ENCODE data around the gene HAGH.

DNA sequence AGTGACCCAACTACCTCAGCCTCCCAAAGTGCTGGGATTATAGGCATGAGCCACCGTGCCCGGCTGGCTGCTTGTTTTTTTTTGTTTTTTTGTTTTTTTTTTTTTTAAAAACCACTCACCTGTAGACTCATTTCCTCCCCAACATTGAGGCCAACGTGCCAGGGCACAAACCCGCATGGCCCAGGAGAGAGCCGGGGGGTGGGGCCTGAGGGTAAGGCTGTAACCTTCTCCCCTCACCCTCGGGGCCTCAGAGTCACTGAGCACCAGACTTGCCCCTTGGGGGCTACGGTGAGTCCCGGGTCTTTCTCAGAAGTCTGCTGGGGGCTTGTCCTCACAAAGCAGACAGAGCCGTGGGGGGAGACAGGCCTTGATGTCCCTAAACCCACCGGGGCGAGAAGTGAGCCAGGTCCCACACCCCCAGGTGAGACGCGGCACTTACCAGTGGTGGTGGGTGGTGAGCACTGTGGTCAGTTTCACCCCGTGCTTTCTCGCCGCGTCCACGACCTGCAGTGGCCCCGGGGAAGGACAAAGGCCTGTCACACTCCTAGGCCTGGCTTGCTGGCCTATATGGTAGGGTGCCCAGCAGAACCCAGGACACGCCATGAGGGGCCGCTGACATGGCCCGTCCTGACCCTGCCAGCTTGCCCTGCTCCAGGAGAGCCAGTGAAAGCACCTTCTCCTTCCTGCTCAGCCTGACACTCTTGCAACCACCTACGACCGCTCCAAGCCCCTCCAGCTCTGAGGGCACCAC is 4.6 kb downstream of the HAGH start:
- no peak for TF ChIP-seq CTCF (IDR thresholded peaks at IDR 0.05; ENCODE audit: borderline replicate concordance, extremely low read depth, low read length, poor library complexity, severe bottlenecking)
- TF ChIP-seq EZH2 (IDR thresholded peaks at IDR 0.05; ENCODE audit: borderline replicate concordance, low read depth, low read length, severe bottlenecking), result no peak
